GM12878 (cell line): Measurements from ENCODE around the gene PRKCE. TPM values are rescaled to one million over a fixed set of nuclear protein-coding genes. Genes with fewer than 3 reads are reported as not detected.

Source experiments
- ATAC-seq: fragments of 200-7000 bp; cut with Tn5 transposase; 3 replicates; pipeline ENCODE4 v1.9.1; 2020; ENCODE audit warnings: mild to moderate bottlenecking, moderate library complexity
- BruUV-seq: library from RNA; stranded (reverse); fragments of 400-500 nt; replicated peaks from 2 replicates; lab custom pipeline; 2021; lab: Mats Ljungman, UMichigan
- CTCF ChIA-PET: fragments of 300-600 bp; sonication (Branson Sonifier 250); formaldehyde crosslinking; extraction: SDS; loops from one replicate; lab custom pipeline; 2021; ENCODE audit warnings: inconsistent platforms; lab: Yijun Ruan, JAX
- POLR2A ChIA-PET: fragments of 350-600 bp; formaldehyde crosslinking; extraction: SDS; loops from one replicate; lab custom pipeline; 2021; ENCODE audit warnings: inconsistent platforms; lab: Charles Lee
- RAD21 ChIA-PET: fragments of 300-600 bp; sonication (Branson Sonifier 250); formaldehyde crosslinking; loops from one replicate; lab custom pipeline; 2023; ENCODE audit warnings: antibody characterized with exemption; ENCODE audit not compliant: unreplicated experiment; lab: Charles Lee
- SMC1A ChIA-PET: fragments of 300-600 bp; sonication (Branson Sonifier 250); formaldehyde crosslinking; loops from one replicate; lab custom pipeline; 2023; ENCODE audit not compliant: unreplicated experiment, uncharacterized antibody; lab: Charles Lee
- DNase-seq: peaks from one replicate; pipeline ENCODE4 v3.0.0-alpha.2; 2011; ENCODE audit warnings: low read depth, low spot score
- FAIRE-seq: peaks from 3 replicates; lab custom pipeline; 2011; peaks lifted over from hg19 to GRCh38; lab: Jason Lieb, UNC
- H2AFZ ChIP-seq: 2 replicates; pipeline ENCODE4 v1.6.0; 2011; ENCODE audit warnings: low read depth, low read length, control low read depth; ENCODE audit not compliant: control insufficient read depth
- H3K27ac ChIP-seq: 2 replicates; pipeline ENCODE4 v1.5.1; 2011; ENCODE audit warnings: control low read depth; ENCODE audit not compliant: control insufficient read depth, insufficient read depth
- H3K27me3 ChIP-seq, 2 experiments: replicated peaks in 1 of 2; 2 replicates each; pipeline versions ENCODE4 v1.6.0 to v1.6.1; 2011; ENCODE audit warnings: low read length in 1 of 2; ENCODE audit not compliant: control insufficient read depth in 2 of 2, insufficient read depth in 2 of 2
- H3K36me3 ChIP-seq, 2 experiments: 2 replicates each; pipeline ENCODE4 v1.5.1; 2011; ENCODE audit warnings: low read length in 1 of 2; ENCODE audit not compliant: control insufficient read depth in 2 of 2, insufficient read depth in 2 of 2
- H3K4me1 ChIP-seq: 2 replicates; pipeline ENCODE4 v1.6.1; 2011; ENCODE audit warnings: mild to moderate bottlenecking, low read length, moderate library complexity, mixed read lengths; ENCODE audit not compliant: control insufficient read depth, insufficient read depth
- H3K4me2 ChIP-seq: 2 replicates; pipeline ENCODE4 v1.6.0; 2011; ENCODE audit warnings: control low read depth; ENCODE audit not compliant: control insufficient read depth, insufficient read depth
- H3K4me3 ChIP-seq: fragments of 200-600 bp; sonication (generic); 2 replicates; pipeline ENCODE4 v1.5.1; 2016
- H3K79me2 ChIP-seq: 2 replicates; pipeline ENCODE4 v1.6.0; 2011; ENCODE audit warnings: low read length; ENCODE audit not compliant: control insufficient read depth, insufficient read depth
- H3K9ac ChIP-seq: 2 replicates; pipeline ENCODE4 v1.8.0; 2011; ENCODE audit warnings: low read length, control low read depth, mixed read lengths; ENCODE audit not compliant: control insufficient read depth, insufficient read depth
- H3K9me3 ChIP-seq: replicated peaks from 3 replicates; pipeline ENCODE4 v1.5.1; 2011; ENCODE audit warnings: mild to moderate bottlenecking, low read length; ENCODE audit not compliant: control insufficient read depth, insufficient read depth
- H4K20me1 ChIP-seq: 2 replicates; pipeline ENCODE4 v1.6.0; 2011; ENCODE audit not compliant: control insufficient read depth, insufficient read depth
- BHLHE40 ChIP-seq, 2 experiments: fragments of 450-650 bp in 1 of 2; IDR thresholded peaks; 2 replicates each; pipeline ENCODE4 v1.6.1; 2011 to 2017; ENCODE audit warnings: low read depth in 2 of 2, borderline replicate concordance in 1 of 2, improper control_type of control experiment in 1 of 2, low read length in 1 of 2, mild to moderate bottlenecking in 1 of 2
- ETV6 ChIP-seq, 2 experiments: fragments of 450-650 bp in 1 of 2; IDR thresholded peaks in 1 of 2; conservative IDR thresholded peaks in 1 of 2; 2 replicates each; pipeline ENCODE4 v1.6.1; 2014; ENCODE audit warnings: antibody characterized with exemption in 1 of 2, borderline replicate concordance in 1 of 2, low read depth in 1 of 2, mild to moderate bottlenecking in 1 of 2, moderate library complexity in 1 of 2
- IKZF1 ChIP-seq: fragments of 450-650 bp; conservative IDR thresholded peaks from 2 replicates; pipeline ENCODE4 v1.6.1; 2017; ENCODE audit warnings: antibody characterized with exemption, mild to moderate bottlenecking
- IKZF2 ChIP-seq, 2 experiments: fragments of 450-650 bp; IDR thresholded peaks; 2 replicates each; pipeline ENCODE4 v1.6.1; 2017; ENCODE audit warnings: mild to moderate bottlenecking in 2 of 2, moderate library complexity in 2 of 2
- JUNB ChIP-seq: IDR thresholded peaks from 2 replicates; pipeline ENCODE4 v1.6.1; 2016; ENCODE audit warnings: antibody characterized with exemption, mild to moderate bottlenecking
- MXI1 ChIP-seq: fragments of 150-350 bp; IDR thresholded peaks from 2 replicates; pipeline ENCODE4 v1.6.1; 2011; ENCODE audit warnings: low read depth, mild to moderate bottlenecking, inconsistent platforms, low read length, improper control_type of control experiment
- NBN ChIP-seq: fragments of 450-650 bp; IDR thresholded peaks from 2 replicates; pipeline ENCODE4 v1.6.1; 2016
- STAT3 ChIP-seq: IDR thresholded peaks from 2 replicates; pipeline ENCODE4 v1.6.1; 2011; ENCODE audit warnings: low read depth, low read length, improper control_type of control experiment
- ZBTB11 ChIP-seq: fragments of 450-650 bp; formaldehyde crosslinking; IDR thresholded peaks from 2 replicates; pipeline ENCODE4 v1.5.0; 2022; ENCODE audit warnings: mild to moderate bottlenecking, missing genetic modification characterization
- WGBS: methylation state at CpG from one replicate; pipeline ENCODE4 v1.1.6; 2016; ENCODE audit warnings: low lambda C conversion rate; ENCODE audit not compliant: insufficient replicate concordance, insufficient coverage; ENCODE audit errors: missing lambda C conversion rate; 5-methylcytosine and 5-hydroxymethylcytosine counted together
- in situ Hi-C: fragments of 300-500 bp; cut with MboI; formaldehyde crosslinking; loops from 9 replicates; pipeline ENCODE4 v1.14.3; 2018; ENCODE audit warnings: mixed read lengths
- intact Hi-C: fragments of 100-400 bp; cut with micrococcal nuclease; formaldehyde crosslinking; loops from one replicate; pipeline ENCODE4 v1.14.2; 2022; ENCODE audit not compliant: unreplicated experiment
- polyA plus RNA-seq, 11 experiments: library from polyadenylated mRNA; depleted of rRNA in 4 of 11; unstranded in 6 of 11; stranded (reverse) in 5 of 11; fragments of >200 nt; fragmentation: Nextera tagmentation in 4 of 11; fragmentation: Illumina TruSeq in 1 of 11; extraction: Ambion mirVana in 4 of 11; extraction: Trizol in 1 of 11; gene quantifications; 1 replicate in 1 of 11; 2 replicates in 10 of 11; pipeline versions ENCODE4 v1.2.1 to v1.2.3, GENCODE V29; 2011 to 2016; ENCODE audit warnings: inconsistent platforms in 2 of 11, missing spikeins in 2 of 11, low read depth in 1 of 11
- total RNA-seq, 4 experiments: library from RNA; depleted of rRNA in 3 of 4; stranded (reverse); fragments of >200 nt in 3 of 4; fragmentation: Illumina TruSeq in 1 of 4; extraction: Trizol in 1 of 4; gene quantifications; 2 replicates each; pipeline versions ENCODE4 v1.2.1 to v1.2.3, GENCODE V29; 2013 to 2021
- TF ChIP-seq, protein P1 (sequence below): fragments of 450-650 bp; IDR thresholded peaks from 2 replicates; pipeline ENCODE4 v1.6.1; 2017; ENCODE audit warnings: mild to moderate bottlenecking, moderate library complexity

Gene PRKCE
- total and polyA plus RNA-seq, 10 of the 15 experiments (the other 5 are each of a cell fraction or from before 2014, with no cell fraction given), result 2.6 to 28.2 (median 11.3) TPM

- Histone ChIP-seq H2AFZ (peak overlapping the region; percentile 47), H3K4me1 (peaks cover 22% of the 10 kb centered on the region), H3K4me3 (no peak overlapping the region), H3K79me2 (no peaks in the 10 kb centered on the region; the same call in 1 of the 2 replicates), H3K27me3 (no peaks in the 10 kb centered on the region), H3K4me2 (peak overlapping the region; percentile 51), H3K27ac (peak overlapping the region; percentile 69), H3K36me3 (no peaks in the 10 kb centered on the region; a peak in 1 of 4 replicates), H3K9ac (peak overlapping the region; percentile 5; the same call in 1 of the 2 replicates)
- WGBS, result 22% methylated on average over 3 of the region's 3 CpGs
- peak; percentile 78 for ATAC-seq
- POLR2A ChIA-PET, result interaction anchor here (0.7 to 1.5 kb wide), 5 partner anchors 9 to 270 kb away, joined by 3 to 5 read pairs (median 4); no protein-coding TSS in a partner anchor
- FAIRE-seq, result no peak
- SMC1A ChIA-PET, result interaction anchor here (1.0 to 3.2 kb wide), 8 partner anchors 9 to 76 kb away, joined by 3 to 31 read pairs (median 9); no protein-coding TSS in a partner anchor
- RAD21 ChIA-PET, result interaction anchor here (0.8 to 3.6 kb wide), 6 partner anchors 15 to 79 kb away, joined by 5 to 26 read pairs (median 8); no protein-coding TSS in a partner anchor
- DNase-seq, result no peak
- 0 out of 2 replicates have a peak, but pooled peaks have one; percentile 24 for TF ChIP-seq IKZF1
- no peak for TF ChIP-seq STAT3
- TF ChIP-seq, protein P1, sequence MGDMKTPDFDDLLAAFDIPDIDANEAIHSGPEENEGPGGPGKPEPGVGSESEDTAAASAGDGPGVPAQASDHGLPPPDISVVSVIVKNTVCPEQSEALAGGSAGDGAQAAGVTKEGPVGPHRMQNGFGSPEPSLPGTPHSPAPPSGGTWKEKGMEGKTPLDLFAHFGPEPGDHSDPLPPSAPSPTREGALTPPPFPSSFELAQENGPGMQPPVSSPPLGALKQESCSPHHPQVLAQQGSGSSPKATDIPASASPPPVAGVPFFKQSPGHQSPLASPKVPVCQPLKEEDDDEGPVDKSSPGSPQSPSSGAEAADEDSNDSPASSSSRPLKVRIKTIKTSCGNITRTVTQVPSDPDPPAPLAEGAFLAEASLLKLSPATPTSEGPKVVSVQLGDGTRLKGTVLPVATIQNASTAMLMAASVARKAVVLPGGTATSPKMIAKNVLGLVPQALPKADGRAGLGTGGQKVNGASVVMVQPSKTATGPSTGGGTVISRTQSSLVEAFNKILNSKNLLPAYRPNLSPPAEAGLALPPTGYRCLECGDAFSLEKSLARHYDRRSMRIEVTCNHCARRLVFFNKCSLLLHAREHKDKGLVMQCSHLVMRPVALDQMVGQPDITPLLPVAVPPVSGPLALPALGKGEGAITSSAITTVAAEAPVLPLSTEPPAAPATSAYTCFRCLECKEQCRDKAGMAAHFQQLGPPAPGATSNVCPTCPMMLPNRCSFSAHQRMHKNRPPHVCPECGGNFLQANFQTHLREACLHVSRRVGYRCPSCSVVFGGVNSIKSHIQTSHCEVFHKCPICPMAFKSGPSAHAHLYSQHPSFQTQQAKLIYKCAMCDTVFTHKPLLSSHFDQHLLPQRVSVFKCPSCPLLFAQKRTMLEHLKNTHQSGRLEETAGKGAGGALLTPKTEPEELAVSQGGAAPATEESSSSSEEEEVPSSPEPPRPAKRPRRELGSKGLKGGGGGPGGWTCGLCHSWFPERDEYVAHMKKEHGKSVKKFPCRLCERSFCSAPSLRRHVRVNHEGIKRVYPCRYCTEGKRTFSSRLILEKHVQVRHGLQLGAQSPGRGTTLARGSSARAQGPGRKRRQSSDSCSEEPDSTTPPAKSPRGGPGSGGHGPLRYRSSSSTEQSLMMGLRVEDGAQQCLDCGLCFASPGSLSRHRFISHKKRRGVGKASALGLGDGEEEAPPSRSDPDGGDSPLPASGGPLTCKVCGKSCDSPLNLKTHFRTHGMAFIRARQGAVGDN, result peak; percentile 55
- TF ChIP-seq ETV6 (conservative IDR thresholded peaks at IDR 0.05 in 1 of 2, IDR thresholded peaks at IDR 0.05 in 1 of 2; ENCODE audit: borderline replicate concordance in 1 of 2, low read depth in 1 of 2), result peak in 1 of 2 experiments; percentile 70; a peak in 1 of 4 replicates
- peak; percentile 32; the same call in 1 of the 2 replicates for TF ChIP-seq JUNB
- TF ChIP-seq BHLHE40 (IDR thresholded peaks at IDR 0.05; ENCODE audit: borderline replicate concordance in 1 of 2, low read depth in 2 of 2, low read length in 1 of 2), result no peak
- TF ChIP-seq MXI1, result no peak
- TF ChIP-seq ZBTB11 (CRISPR knock-in tag), result no peak
- TF ChIP-seq NBN, result no peak
- TF ChIP-seq IKZF2 (IDR thresholded peaks at IDR 0.05), result peak; percentile 25 to 43; a peak in 2 of 4 replicates
- TF ChIP-seq, all 136 proteins: peak for 5
- H3K9me3 ChIP-seq, result no peaks in the 10 kb centered on the region
- CTCF ChIA-PET, result interaction anchor here (1.1 to 4.0 kb wide), 4 partner anchors 11 to 141 kb away, joined by 4 to 20 read pairs (median 16); no protein-coding TSS in a partner anchor
- in situ Hi-C loops (no loop called here), intact Hi-C loops (no loop called here)
- BruUV-seq, result no TSS peak
- no peaks in the 10 kb centered on the region for H4K20me1 ChIP-seq
These were observed 268.2 kb downstream of the PRKCE start for GRCh38 chr2:45919711-45920111.
